HG03439 (cell line): ENCODE results near the gene TMEM30B.
A peak's percentile ranks its signal among the peaks of the same experiment; 100 is the strongest.

Experiments
- ATAC-seq: cut with Tn5 transposase; IDR thresholded peaks from one replicate; pipeline ENCODE4 v1.9.1; 2021; ENCODE audit warnings: mild to moderate bottlenecking, moderate library complexity; ENCODE audit not compliant: unreplicated experiment

Gene TMEM30B

GRCh38 chr14:61300209-61300608 lies 19.1 kb upstream of the TMEM30B start:
- ATAC-seq = no peak

GRCh38 chr14:61298824-61299223 lies 17.7 kb upstream of the TMEM30B start:
- ATAC-seq = no peak

GRCh38 chr14:61297581-61297980 lies 16.4 kb upstream of the TMEM30B start:
- ATAC-seq = no peak

- ATAC-seq = no peak
Observed at GRCh38 chr14:61296719-61297502, 15.8 kb upstream of the TMEM30B start.

GRCh38 chr14:61296151-61296550 lies 15.0 kb upstream of the TMEM30B start:
- no peak for ATAC-seq

GRCh38 chr14:61290701-61291100 lies 9.6 kb upstream of the TMEM30B start:
- no peak for ATAC-seq

- ATAC-seq = no peak
Observed at GRCh38 chr14:61288720-61289119, 7.6 kb upstream of the TMEM30B start.

- no peak for ATAC-seq
Observed at GRCh38 chr14:61288228-61288627, 7.1 kb upstream of the TMEM30B start.

- ATAC-seq = no peak
Observed at GRCh38 chr14:61287196-61287595, 6.1 kb upstream of the TMEM30B start.

- ATAC-seq = no peak
Observed at GRCh38 chr14:61285364-61285763, 4.2 kb upstream of the TMEM30B start.

GRCh38 chr14:61284001-61284400 lies 2.9 kb upstream of the TMEM30B start:
- ATAC-seq = no peak

- no peak for ATAC-seq
Observed at GRCh38 chr14:61282746-61283145, 1.6 kb upstream of the TMEM30B start.

- ATAC-seq = no peak
Observed at GRCh38 chr14:61281948-61282275, 774 bp upstream of the TMEM30B start.

- no peak for ATAC-seq
Observed at GRCh38 chr14:61280526-61281185, 482 bp downstream of the TMEM30B start.

- no peak for ATAC-seq
Observed at GRCh38 chr14:61280092-61280525, 1.0 kb downstream of the TMEM30B start.

- ATAC-seq = no peak
Observed at GRCh38 chr14:61279082-61279481, 2.1 kb downstream of the TMEM30B start.

- no peak for ATAC-seq
Observed at GRCh38 chr14:61277784-61278183, 3.4 kb downstream of the TMEM30B start.

GRCh38 chr14:61277232-61277631 lies 3.9 kb downstream of the TMEM30B start:
- no peak for ATAC-seq

GRCh38 chr14:61271552-61271951 lies 9.6 kb downstream of the TMEM30B start:
- ATAC-seq = no peak

- ATAC-seq = no peak
Observed at GRCh38 chr14:61270714-61271113, 10.4 kb downstream of the TMEM30B start.

- ATAC-seq = peak; percentile 78
Observed at GRCh38 chr14:61269321-61270083, 11.6 kb downstream of the TMEM30B start.

- ATAC-seq = no peak
Observed at GRCh38 chr14:61268812-61269211, 12.3 kb downstream of the TMEM30B start.
